NCI-H1930 (cell line): ENCODE measurements around the gene SEMA6C.

Experiments used
- DNase-seq, 2 experiments: peaks; one replicate each; lab custom pipeline; 2025; lab: John Stamatoyannopoulos, UW

SEMA6C gene

GRCh38 chr1:151158326-151158725, 11.9 kb upstream of the SEMA6C start:
- no peak for DNase-seq

GRCh38 chr1:151157067-151157531, 10.7 kb upstream of the SEMA6C start:
- DNase-seq, result no peak

DNA sequence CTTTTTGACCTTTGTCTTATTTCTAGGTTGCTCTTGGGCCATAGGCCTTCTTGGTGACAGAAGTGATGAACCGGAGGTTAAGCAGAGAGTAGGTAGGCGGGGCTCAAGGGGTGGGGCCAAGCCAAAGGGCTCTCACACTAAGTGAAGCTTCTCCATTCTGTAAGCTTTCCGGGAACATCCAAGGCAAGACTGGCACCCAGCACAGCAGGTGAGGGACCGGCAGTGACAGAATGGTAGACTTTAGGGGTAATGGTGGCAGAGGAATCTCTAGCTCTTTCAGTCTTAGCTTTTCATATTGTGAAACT, 10.0 kb upstream of the SEMA6C start, which contains the start of gene TNFAIP8L2:
TSS of gene TNFAIP8L2 (plus strand) at position 135 of the 305 bp plus-strand sequence. CDS start 2,049 bp downstream, outside the sequence.
- no peak for DNase-seq

GRCh38 chr1:151147665-151148064, 1.2 kb upstream of the SEMA6C start:
- DNase-seq, result no peak

DNA sequence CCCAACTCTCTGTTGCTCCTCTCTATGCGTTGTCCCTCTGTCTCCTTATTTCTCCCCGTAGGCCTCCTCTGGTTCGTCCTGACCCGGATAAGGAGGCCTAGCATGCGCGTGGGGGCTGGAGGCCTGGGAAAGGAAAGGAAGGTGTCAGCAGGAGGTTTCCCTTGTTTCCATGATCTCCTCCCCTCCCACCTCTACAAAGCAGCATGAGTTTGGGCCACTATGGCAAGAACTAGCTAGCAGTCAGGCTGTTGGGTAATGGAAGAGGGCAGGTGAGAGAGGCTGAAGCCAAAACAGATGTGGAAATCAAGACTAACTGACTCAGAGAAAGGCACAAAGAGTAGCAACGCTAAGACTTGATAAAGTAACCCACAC, 687 bp upstream of the SEMA6C start:
- no peak for DNase-seq

DNA sequence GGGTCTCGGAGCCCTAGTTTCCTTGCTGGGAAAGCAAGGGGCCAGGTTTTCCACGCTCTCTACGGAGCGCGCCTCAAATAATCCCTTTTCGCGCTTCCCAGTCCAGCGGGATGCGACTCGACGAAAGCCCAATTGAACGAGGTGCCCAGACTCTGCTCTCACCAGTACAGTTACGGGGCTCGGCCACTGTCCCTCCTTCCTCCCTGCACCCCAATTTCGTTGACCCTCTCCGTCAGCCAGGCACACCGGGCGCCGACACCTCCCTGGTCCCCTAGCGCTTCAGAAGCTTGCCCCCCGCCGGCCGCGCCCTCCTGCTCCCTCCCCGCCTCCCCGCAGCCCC, 389 bp downstream of the SEMA6C start:
- no peak for DNase-seq

DNA sequence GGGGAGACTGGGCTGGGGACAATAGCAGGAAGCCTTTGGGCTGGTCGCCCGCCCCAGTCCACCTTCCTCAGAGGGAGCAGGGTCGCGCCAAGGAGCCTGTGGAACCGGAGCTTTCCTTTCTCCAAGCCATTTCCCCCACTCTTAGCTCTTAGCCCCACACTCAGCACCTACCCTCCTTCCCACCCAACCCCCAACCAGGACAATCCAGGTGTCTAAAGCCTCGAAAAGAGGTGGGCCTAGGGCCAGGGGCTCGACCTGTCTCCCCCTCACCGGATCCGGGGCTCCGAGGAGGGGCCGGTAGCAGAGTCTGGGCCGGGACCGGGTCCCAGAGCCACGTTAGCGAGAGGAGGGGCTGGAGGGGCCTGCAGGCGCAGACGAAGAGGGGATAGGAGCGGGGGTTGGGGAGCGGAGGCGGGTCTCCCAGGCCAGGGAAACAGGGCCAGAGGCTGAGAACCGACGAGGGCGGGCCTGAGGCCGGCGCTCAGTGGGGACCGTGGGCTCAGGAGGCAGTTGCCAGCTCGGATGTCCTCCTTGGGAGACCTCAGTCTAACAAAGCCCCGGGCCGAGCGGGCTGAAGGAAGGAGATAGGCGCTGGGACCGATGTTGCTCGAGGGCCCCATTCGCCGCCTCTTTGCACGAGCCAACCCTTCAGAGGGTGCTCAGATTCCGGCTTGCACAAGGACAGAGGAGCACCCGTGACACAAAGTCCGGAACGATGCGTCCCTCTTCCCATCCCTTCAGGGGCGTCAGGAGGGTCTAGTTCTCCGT, 943 bp downstream of the SEMA6C start:
- DNase-seq, result no peak

DNA sequence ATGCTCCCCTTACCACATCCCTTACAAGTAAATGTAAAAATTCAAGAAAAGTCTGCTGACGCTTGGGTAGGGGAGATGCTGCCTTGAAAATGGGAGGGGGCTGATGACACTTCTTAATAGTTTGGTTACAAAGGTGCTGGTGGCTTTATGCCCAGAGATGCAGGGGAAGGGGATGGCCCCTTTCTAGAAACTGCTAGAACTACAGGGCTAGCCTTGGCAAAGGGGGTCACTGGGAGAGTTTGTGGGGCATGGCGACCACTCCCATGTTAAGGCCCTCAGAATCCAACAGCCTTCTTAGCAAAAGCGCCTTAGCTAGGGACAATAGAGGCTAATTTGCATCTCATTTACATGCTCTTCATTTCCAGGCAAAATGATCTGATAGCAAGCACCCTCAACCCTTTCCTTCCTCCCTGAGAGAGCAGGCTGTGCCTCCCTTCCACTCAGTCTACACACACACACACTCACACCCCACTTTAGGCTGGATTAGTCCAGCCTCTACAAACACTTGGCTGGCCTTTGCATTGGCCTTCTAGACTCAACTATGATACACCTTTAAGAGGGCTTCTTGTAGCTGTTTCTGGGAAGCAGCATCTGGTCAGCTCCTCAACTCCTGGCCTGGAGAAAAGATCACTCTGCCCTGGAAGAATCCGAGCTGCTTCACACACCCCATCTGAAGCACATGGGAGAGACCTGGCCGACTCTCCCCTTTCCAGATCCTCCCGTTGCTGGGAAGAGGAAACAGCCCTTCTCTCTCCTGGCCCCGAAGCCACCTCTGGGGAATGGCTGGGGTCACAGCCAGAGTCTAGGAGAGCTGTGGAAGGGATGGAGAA, 1.7 kb downstream of the SEMA6C start:
- DNase-seq, result no peak

GRCh38 chr1:151143986-151144385, 2.4 kb downstream of the SEMA6C start:
- DNase-seq, result no peak

GRCh38 chr1:151143057-151143435, 3.4 kb downstream of the SEMA6C start:
- DNase-seq, result no peak

GRCh38 chr1:151142411-151143056, 3.9 kb downstream of the SEMA6C start:
- DNase-seq, result no peak

DNA sequence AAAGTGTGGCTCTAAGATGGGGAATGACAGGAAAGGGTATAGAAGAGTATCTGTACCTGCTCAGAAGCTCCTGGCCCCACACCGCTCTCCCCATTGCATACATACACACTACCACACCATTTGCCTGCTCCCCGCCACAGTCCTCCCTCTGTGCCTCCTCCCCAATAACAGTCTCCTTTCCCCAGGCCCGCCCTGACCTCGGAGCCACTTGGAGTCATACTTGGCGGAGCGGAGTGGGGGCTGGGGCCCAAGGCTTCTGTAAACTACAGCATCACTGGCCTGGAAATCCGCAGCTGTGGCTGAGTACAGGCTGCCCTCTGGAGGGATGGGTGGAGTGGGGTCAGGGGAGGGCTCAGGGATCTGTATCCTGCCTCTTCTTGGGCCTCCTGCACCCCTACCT, 8.6 kb downstream of the SEMA6C start:
- DNase-seq, result no peak

GRCh38 chr1:151135433-151136385, 10.7 kb downstream of the SEMA6C start:
- no peak for DNase-seq

DNA sequence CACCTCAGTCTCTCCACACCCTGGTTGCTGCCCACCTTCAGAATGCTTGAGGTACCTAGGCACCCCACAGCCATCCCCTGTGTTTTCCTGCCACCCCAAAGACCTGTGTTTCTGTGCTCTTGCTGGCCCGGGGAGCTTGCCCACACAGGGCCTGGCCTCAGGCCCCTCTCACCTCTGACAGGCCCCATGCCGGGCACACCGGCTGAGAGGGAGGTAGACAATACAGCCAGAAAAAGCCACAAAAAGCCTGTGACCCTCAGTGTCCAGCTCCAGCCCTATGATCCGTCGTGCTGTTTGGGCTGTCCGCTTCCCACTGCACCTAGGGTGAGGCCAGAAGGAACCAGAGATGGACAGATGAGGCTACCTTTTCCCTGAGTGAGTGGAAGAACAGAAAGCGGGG, 11.4 kb downstream of the SEMA6C start:
- no peak for DNase-seq

DNA sequence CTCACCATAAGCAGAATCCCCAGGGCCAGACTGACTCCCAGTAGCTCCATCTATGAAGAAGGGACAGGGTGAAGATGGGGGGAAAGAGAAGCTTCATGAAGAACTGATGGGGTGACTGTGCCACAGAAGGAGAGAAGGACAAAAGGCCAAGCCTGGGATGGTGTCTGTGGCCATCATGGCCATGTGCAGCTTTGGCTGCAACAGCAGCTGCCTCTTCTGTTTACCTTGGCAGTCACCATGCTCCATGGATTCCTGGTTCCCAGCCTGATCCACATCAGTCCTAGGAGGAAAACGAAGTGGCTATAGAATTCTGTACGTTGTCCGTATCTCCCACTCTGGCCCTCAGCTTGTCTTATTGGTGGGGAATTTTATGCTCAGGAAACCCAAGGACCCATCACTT, 12.0 kb downstream of the SEMA6C start:
- no peak for DNase-seq

DNA sequence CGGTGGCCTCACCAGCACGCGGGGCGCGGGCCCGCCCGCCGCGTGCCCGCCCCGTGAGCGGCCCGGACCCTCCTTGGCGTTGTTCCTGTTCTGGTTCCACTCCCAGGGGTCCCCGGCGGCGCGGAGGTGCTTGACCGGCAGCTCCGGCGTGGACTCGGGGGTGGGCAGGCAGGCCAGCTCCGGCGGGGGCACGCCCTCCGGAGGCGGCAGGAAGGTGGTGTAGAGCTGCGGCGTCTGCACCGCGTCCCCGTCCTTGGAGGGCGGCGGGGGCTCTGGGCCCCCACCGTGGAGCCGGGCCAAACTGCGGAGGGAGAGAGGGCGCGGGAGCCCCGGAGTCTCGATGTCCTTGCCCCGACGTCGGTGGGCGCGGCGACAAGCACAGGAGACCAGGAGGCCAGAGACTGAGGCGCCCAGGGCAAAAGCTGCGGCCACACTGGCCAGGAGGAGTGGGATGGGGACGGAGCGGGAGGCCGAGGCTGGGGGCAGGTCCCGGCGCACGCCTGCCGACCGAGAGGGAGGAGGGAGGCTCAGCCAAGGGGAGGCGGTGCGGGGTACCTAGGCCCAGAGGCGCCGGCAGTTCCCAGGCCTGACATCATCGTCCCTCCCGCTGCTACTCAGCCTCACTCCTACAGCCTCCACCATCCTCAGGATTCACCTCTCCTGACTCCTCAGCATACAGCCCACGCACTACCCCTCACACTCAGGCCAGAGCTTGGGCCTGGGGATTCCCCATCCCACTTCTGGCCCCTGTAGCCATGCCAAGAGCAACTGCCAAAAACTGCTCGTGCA, 13.2 kb downstream of the SEMA6C start:
- no peak for DNase-seq

DNA sequence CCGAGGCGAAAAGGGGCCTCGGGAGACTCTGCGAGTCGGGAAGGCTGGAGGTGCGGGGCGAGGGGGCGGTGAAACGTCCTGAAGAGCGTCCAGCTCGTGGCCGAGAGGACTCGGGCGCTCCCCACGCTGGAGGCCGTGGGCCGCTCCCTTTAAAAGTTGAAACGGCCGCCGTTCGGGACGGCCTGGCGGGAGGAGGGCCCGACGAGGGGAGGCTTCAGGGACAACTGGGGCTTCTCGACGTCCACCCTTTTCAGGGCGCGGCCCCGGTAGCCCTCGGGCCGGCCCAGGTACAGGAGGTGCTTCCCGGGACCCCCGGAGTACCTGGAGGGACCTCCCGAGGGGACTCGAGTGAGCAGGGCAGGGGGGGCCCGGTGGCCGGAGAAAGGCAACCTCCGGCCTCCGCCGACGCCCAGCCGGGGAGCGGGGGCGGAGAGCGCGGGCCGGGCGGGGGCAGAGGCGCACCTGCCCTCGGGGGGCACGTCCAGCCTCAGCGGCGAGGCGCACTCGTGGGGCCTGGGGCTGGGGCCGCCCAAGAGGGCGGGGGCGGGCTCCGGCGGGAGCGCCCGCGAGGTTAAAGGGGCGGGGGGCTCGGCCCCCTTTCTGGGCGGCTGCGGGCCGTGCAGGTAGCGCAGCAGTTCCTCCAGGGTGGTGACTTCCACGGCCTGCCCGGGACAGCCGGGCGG, 14.0 kb downstream of the SEMA6C start:
- DNase-seq, result no peak

DNA sequence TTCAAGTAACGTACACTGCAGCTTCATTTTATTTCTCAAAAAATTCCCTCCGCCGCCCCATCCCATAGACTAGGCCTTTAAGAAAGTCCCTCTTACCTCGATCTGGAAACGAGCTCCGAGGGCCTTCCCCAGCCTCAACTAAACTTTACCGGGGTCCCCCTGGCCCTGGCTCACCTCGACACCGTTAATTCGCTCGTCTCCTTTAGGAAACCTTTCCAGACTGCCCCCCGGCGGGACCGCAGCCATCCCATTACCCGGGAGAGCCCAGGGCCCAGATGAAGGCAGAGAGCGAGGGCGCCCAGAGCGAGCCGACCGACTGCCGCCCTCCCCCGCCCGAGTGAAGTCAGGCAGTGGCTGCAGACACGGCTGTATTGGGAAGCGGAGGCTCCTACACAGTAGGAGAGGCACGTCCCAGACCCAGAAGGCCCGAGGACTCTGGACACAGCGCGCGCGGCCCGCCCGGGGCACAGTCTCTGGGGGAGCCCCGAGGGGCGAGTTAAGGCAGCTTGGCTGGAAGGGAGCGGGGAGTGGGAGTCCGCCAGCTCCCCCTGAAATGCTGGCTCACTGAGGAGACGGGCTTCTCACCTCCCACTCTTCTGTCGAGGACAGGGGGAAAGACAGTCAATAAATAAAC, 14.6 kb downstream of the SEMA6C start:
- no peak for DNase-seq

DNA sequence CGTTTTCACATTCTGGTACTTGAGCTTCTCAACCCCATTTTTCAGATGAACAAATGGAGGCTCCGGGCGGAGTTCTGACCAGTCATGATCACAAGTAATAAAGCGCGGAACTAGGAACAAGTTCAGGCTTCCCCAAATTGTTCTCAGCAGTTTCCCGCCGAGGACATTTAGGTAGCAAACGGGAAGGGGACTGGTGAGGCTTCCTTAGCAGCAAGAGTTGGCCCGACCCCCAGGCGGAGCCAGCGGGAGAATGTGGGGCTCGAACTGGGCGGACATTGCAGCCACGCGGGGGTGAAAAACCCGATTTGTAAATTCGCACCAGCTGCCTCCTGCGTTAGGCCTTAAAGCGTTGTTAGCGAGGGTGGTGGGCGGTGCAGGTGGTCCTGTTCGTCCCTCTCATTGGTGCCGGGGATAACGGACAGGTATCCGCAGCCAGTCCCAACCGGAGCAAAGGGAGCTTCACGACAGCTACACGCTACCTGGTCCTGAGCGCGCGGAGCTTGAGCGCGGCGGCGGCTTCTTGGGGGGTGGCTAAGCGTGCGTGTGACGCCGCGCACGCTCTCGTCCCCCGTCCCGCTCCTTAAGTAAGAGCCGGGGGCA, 15.3 kb downstream of the SEMA6C start:
- peak; percentile 87 to 88 for DNase-seq

DNA sequence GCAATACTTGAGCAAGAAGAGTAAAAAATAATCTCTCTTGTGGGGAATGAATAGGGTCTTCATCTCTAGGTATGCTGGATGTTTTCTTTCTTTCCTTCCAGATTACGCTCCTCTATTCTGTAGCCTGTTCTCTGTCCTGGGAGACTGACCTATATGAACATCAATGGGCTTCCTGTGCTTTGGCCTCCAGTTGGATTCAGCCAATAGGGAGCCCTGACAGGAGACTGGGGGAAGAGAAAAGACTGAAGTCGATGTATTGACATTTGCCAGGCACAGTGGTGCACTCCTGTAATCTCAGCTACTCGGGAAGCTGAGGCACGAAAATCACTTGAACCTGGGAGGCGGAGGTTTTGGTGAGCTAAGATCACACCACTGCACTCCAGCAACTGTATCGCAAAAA, 17.6 kb downstream of the SEMA6C start:
- DNase-seq, result no peak
